Measurements from ENCODE around the gene PPP1R3C.

The PPP1R3C gene

GRCh38 chr10:91601212-91601611 is 31.7 kb downstream of the PPP1R3C start:
- DNase-seq (ENCODE audit: low spot score) = no peak

GRCh38 chr10:91598211-91598977 is 34.5 kb downstream of the PPP1R3C start:
- DNase-seq (ENCODE audit: low spot score) = no peak

GRCh38 chr10:91597197-91597881 is 35.5 kb downstream of the PPP1R3C start:
- no peak for DNase-seq (ENCODE audit: low spot score)

- DNase-seq (ENCODE audit: low spot score) = no peak
Measured at GRCh38 chr10:91596825-91597196, 36.1 kb downstream of the PPP1R3C start.

- no peak for DNase-seq (ENCODE audit: low spot score)
Measured at GRCh38 chr10:91593834-91594233, 39.0 kb downstream of the PPP1R3C start.

GRCh38 chr10:91593366-91593765 is 39.5 kb downstream of the PPP1R3C start:
- DNase-seq (ENCODE audit: low spot score) = no peak

- no peak for DNase-seq (ENCODE audit: low spot score)
Measured at GRCh38 chr10:91592266-91592975, 40.5 kb downstream of the PPP1R3C start.

- DNase-seq (ENCODE audit: low spot score) = no peak
Measured at GRCh38 chr10:91591797-91592174, 41.1 kb downstream of the PPP1R3C start.

- no peak for DNase-seq (ENCODE audit: low spot score)
Measured at GRCh38 chr10:91590904-91591796, 41.7 kb downstream of the PPP1R3C start.

GRCh38 chr10:91590142-91590903 is 42.5 kb downstream of the PPP1R3C start:
- no peak for DNase-seq (ENCODE audit: low spot score)

- no peak for DNase-seq (ENCODE audit: low spot score)
Measured at GRCh38 chr10:91589658-91590035, 43.2 kb downstream of the PPP1R3C start.

GRCh38 chr10:91589015-91589657 is 43.7 kb downstream of the PPP1R3C start:
- no peak for DNase-seq (ENCODE audit: low spot score)

- no peak for DNase-seq (ENCODE audit: low spot score)
Measured at GRCh38 chr10:91587710-91588638, 44.9 kb downstream of the PPP1R3C start.

GRCh38 chr10:91582153-91582554 is 50.7 kb downstream of the PPP1R3C start:
- DNase-seq (ENCODE audit: low spot score) = no peak

GRCh38 chr10:91579329-91579985 is 53.4 kb downstream of the PPP1R3C start:
- no peak for DNase-seq (ENCODE audit: low spot score)
